Measurements from ENCODE around the gene ATP8A2. TPM values are rescaled to one million over a fixed set of nuclear protein-coding genes. Genes with fewer than 3 reads are reported as not detected.

ATP8A2 gene
- total and polyA plus RNA-seq, 10 of the 15 experiments (the other 5 are each of a cell fraction or from before 2014, with no cell fraction given) = 0.01 to 0.04 (median 0.04) TPM; not detected in 7

- Histone ChIP-seq H3K79me2 (ENCODE audit: control insufficient read depth, insufficient read depth, low read length) (no peaks in the 10 kb centered on the region), H2AFZ (ENCODE audit: control insufficient read depth, low read depth, low read length) (no peak overlapping the region), H4K20me1 (ENCODE audit: control insufficient read depth, insufficient read depth) (no peaks in the 10 kb centered on the region), H3K4me1 (ENCODE audit: control insufficient read depth, insufficient read depth, low read length) (no peaks in the 10 kb centered on the region), H3K27me3 (replicated peaks in 1 of 2; ENCODE audit: control insufficient read depth in 2 of 2, insufficient read depth in 2 of 2, low read length in 1 of 2) (no peaks in the 10 kb centered on the region), H3K9me3 (replicated peaks; ENCODE audit: control insufficient read depth, insufficient read depth, low read length) (no peaks in the 10 kb centered on the region), H3K36me3 (ENCODE audit: control insufficient read depth in 2 of 2, insufficient read depth in 2 of 2, low read length in 1 of 2) (no peaks in the 10 kb centered on the region), H3K4me2 (ENCODE audit: control insufficient read depth, insufficient read depth) (no peak overlapping the region), H3K9ac (ENCODE audit: control insufficient read depth, insufficient read depth, low read length) (no peak overlapping the region), H3K27ac (ENCODE audit: control insufficient read depth, insufficient read depth) (no peak overlapping the region), H3K4me3 (no peak overlapping the region)
- no TSS peak for BruUV-seq (replicated peaks)
- WGBS (ENCODE audit: insufficient coverage, insufficient replicate concordance, low lambda C conversion rate, missing lambda C conversion rate) = 22% methylated on average over 6 of the region's 6 CpGs
- CTCF ChIA-PET = interaction anchor here (1.3 kb wide), 1 partner anchor 8 kb away, joined by 4 read pairs; no protein-coding TSS in a partner anchor
- intact Hi-C loops (cut with micrococcal nuclease; ENCODE audit: unreplicated experiment) (no loop called here), in situ Hi-C loops (cut with MboI) (no loop called here)
- no peak for DNase-seq (ENCODE audit: low read depth, low spot score)
- ATAC-seq = no peak
- SMC1A ChIA-PET (ENCODE audit: uncharacterized antibody, unreplicated experiment) = no interaction called here
- no peak for FAIRE-seq
- TF ChIP-seq ZNF384 (IDR thresholded peaks at IDR 0.05; ENCODE audit: borderline replicate concordance, low read depth, low read length) = no peak
- POLR2A ChIA-PET = no interaction called here
- RAD21 ChIA-PET (ENCODE audit: unreplicated experiment) = no interaction called here
Measured at GRCh38 chr13:25502551-25502950, 130.8 kb downstream of the ATP8A2 start.

- no peak overlapping the region for H3K27ac ChIP-seq (ENCODE audit: control insufficient read depth, insufficient read depth)
- no peaks in the 10 kb centered on the region for H3K27me3 ChIP-seq (replicated peaks in 1 of 2; ENCODE audit: control insufficient read depth in 2 of 2, insufficient read depth in 2 of 2, low read length in 1 of 2)
- H2AFZ ChIP-seq (ENCODE audit: control insufficient read depth, low read depth, low read length) = no peak overlapping the region
- 47% methylated on average over 4 of the region's 4 CpGs for WGBS (ENCODE audit: insufficient coverage, insufficient replicate concordance, low lambda C conversion rate, missing lambda C conversion rate)
- in situ Hi-C loops (cut with MboI) (no loop called here), intact Hi-C loops (cut with micrococcal nuclease; ENCODE audit: unreplicated experiment) (no loop called here)
- no peak for TF ChIP-seq SRF (IDR thresholded peaks at IDR 0.05; ENCODE audit: low read depth in 2 of 2, low read length in 2 of 2)
- no peak for TF ChIP-seq NR2C1 (IDR thresholded peaks at IDR 0.05)
- no peak for TF ChIP-seq MLLT1 (IDR thresholded peaks at IDR 0.05)
- TF ChIP-seq ZSCAN29 (IDR thresholded peaks at IDR 0.05) = no peak
- no peak for TF ChIP-seq POLR2A (IDR thresholded peaks at IDR 0.05; ENCODE audit: low read depth, low read length)
- no peak for TF ChIP-seq NFYA (IDR thresholded peaks at IDR 0.05; ENCODE audit: borderline replicate concordance, low read depth, low read length)
- TF ChIP-seq CBFB (IDR thresholded peaks at IDR 0.05; ENCODE audit: low read depth) = no peak
- TF ChIP-seq BCLAF1 (IDR thresholded peaks at IDR 0.05) = no peak
- no peak for TF ChIP-seq SIX5 (IDR thresholded peaks at IDR 0.05; ENCODE audit: low read depth, low read length, severe bottlenecking)
- no peak for TF ChIP-seq WRNIP1 (IDR thresholded peaks at IDR 0.05; ENCODE audit: borderline replicate concordance, low read depth, low read length)
- no peak for TF ChIP-seq YY1 (IDR thresholded peaks at IDR 0.05; ENCODE audit: low read depth, low read length)
- no peak for TF ChIP-seq USF2 (IDR thresholded peaks at IDR 0.05; ENCODE audit: borderline replicate concordance, low read depth, low read length)
- no peak for TF ChIP-seq NBN (IDR thresholded peaks at IDR 0.05)
- no peak for TF ChIP-seq RAD21 (IDR thresholded peaks at IDR 0.05; ENCODE audit: insufficient read depth, low read depth, low read length)
- BruUV-seq (replicated peaks) = no TSS peak
- no peak for DNase-seq (ENCODE audit: low read depth, low spot score)
- ChIA-PET POLR2A (no interaction called here), SMC1A (ENCODE audit: uncharacterized antibody, unreplicated experiment) (no interaction called here), CTCF (no interaction called here), RAD21 (ENCODE audit: unreplicated experiment) (no interaction called here)
- no peak overlapping the region for H3K4me2 ChIP-seq (ENCODE audit: control insufficient read depth, insufficient read depth)
- FAIRE-seq = no peak
- ATAC-seq = no peak
- H3K4me3 ChIP-seq = no peak overlapping the region
- H3K79me2 ChIP-seq (ENCODE audit: control insufficient read depth, insufficient read depth, low read length) = no peaks in the 10 kb centered on the region
- H3K36me3 ChIP-seq (ENCODE audit: control insufficient read depth in 2 of 2, insufficient read depth in 2 of 2, low read length in 1 of 2) = no peaks in the 10 kb centered on the region
- no peaks in the 10 kb centered on the region for H4K20me1 ChIP-seq (ENCODE audit: control insufficient read depth, insufficient read depth)
- no peaks in the 10 kb centered on the region for H3K9me3 ChIP-seq (replicated peaks; ENCODE audit: control insufficient read depth, insufficient read depth, low read length)
- H3K4me1 ChIP-seq (ENCODE audit: control insufficient read depth, insufficient read depth, low read length) = no peaks in the 10 kb centered on the region
- H3K9ac ChIP-seq (ENCODE audit: control insufficient read depth, insufficient read depth, low read length) = no peak overlapping the region
Measured at GRCh38 chr13:25503856-25504255, 132.1 kb downstream of the ATP8A2 start.

Data from GM12878 (cell line).